ENCODE measurements around the gene GPR34. TPM values are rescaled to one million over a fixed set of nuclear protein-coding genes. Genes with fewer than 3 reads are reported as not detected.

The GPR34 gene
- total and polyA plus RNA-seq, 2 of the 13 experiments (the other 11 are each of a cell fraction or from before 2014, with no cell fraction given): not detected

GRCh38 chrX:41730081-41730480, 41.3 kb downstream of the GPR34 start:
- FAIRE-seq: peak; percentile 54
- H3K4me3 ChIP-seq (replicated peaks in 1 of 3; ENCODE audit: insufficient read depth in 1 of 3, low read depth in 2 of 3, low read length in 3 of 3): no peak overlapping the region
- no peak overlapping the region for H3K9ac ChIP-seq (ENCODE audit: insufficient read depth, low read depth, low read length)
- H3K27ac ChIP-seq (ENCODE audit: extremely low read length, insufficient read depth, low read length): no peak overlapping the region
- H3K4me2 ChIP-seq (ENCODE audit: low read depth, low read length): no peak overlapping the region
- H3K36me3 ChIP-seq (replicated peaks in 1 of 2; ENCODE audit: control insufficient read depth in 1 of 2, insufficient read depth in 2 of 2, low read length in 2 of 2): no peaks in the 10 kb centered on the region
- no peaks in the 10 kb centered on the region for H3K9me3 ChIP-seq (ENCODE audit: low read length)
- POLR2A ChIA-PET: no interaction called here
- BruUV-seq (replicated peaks): no TSS peak
- WGBS (ENCODE audit: low lambda C conversion rate): 67% methylated on average over 2 of the region's 2 CpGs
- no peaks in the 10 kb centered on the region for H3K79me2 ChIP-seq (ENCODE audit: insufficient read depth, low read length)
- H4K20me1 ChIP-seq (ENCODE audit: insufficient read depth, low read length): no peaks in the 10 kb centered on the region
- in situ Hi-C loops (cut with HindIII; ENCODE audit: extremely low pct_ligation_motif_present, low pct_unique_long_range_greater_than_20kb): no loop called here
- no peaks in the 10 kb centered on the region for H3K27me3 ChIP-seq (ENCODE audit: control insufficient read depth in 1 of 2, insufficient read depth in 2 of 2, low read length in 2 of 2)
- ATAC-seq: no peak
- H2AFZ ChIP-seq (ENCODE audit: low read length): no peak overlapping the region
- TF ChIP-seq ZNF264 (CRISPR knock-in tag; IDR thresholded peaks at IDR 0.05) (no peak), ZMAT3 (CRISPR knock-in tag; conservative IDR thresholded peaks at IDR 0.05) (no peak), TOPORS (CRISPR knock-in tag; IDR thresholded peaks at IDR 0.05) (no peak), TFDP1 (CRISPR knock-in tag; IDR thresholded peaks at IDR 0.05; ENCODE audit: borderline replicate concordance) (no peak)
- TF ChIP-seq, protein P1, sequence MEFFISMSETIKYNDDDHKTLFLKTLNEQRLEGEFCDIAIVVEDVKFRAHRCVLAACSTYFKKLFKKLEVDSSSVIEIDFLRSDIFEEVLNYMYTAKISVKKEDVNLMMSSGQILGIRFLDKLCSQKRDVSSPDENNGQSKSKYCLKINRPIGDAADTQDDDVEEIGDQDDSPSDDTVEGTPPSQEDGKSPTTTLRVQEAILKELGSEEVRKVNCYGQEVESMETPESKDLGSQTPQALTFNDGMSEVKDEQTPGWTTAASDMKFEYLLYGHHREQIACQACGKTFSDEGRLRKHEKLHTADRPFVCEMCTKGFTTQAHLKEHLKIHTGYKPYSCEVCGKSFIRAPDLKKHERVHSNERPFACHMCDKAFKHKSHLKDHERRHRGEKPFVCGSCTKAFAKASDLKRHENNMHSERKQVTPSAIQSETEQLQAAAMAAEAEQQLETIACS (CRISPR knock-in tag; IDR thresholded peaks at IDR 0.05): no peak
- TF ChIP-seq, protein P2, sequence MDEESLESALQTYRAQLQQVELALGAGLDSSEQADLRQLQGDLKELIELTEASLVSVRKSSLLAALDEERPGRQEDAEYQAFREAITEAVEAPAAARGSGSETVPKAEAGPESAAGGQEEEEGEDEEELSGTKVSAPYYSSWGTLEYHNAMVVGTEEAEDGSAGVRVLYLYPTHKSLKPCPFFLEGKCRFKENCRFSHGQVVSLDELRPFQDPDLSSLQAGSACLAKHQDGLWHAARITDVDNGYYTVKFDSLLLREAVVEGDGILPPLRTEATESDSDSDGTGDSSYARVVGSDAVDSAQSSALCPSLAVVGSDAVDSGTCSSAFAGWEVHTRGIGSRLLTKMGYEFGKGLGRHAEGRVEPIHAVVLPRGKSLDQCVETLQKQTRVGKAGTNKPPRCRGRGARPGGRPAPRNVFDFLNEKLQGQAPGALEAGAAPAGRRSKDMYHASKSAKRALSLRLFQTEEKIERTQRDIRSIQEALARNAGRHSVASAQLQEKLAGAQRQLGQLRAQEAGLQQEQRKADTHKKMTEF (CRISPR knock-in tag; IDR thresholded peaks at IDR 0.05): no peak
- TF ChIP-seq, protein P3, sequence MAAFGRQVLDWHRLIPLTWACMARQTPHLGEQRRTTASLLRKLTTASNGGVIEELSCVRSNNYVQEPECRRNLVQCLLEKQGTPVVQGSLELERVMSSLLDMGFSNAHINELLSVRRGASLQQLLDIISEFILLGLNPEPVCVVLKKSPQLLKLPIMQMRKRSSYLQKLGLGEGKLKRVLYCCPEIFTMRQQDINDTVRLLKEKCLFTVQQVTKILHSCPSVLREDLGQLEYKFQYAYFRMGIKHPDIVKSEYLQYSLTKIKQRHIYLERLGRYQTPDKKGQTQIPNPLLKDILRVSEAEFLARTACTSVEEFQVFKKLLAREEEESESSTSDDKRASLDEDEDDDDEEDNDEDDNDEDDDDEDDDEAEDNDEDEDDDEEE (CRISPR knock-in tag; IDR thresholded peaks at IDR 0.05): no peak
- no peaks in the 10 kb centered on the region for H3K4me1 ChIP-seq (ENCODE audit: insufficient read depth, low read length)
- no peak for DNase-seq (ENCODE audit: low spot score)
- intact Hi-C loops (cut with micrococcal nuclease; ENCODE audit: unreplicated experiment): no loop called here
- CTCF ChIA-PET (ENCODE audit: low intra/inter-chr PET ratio, low total read pairs): no interaction called here

All from HepG2 (cell line).